CD4-positive, alpha-beta T cell treated with Interleukin-15 for 1 hour (primary cell): ENCODE measurements around the gene STING1.
A peak's percentile ranks its signal among the peaks of the same experiment; 100 is the strongest.
"Not testable (repeated sequence)": the region's sequence is repeated elsewhere in the genome, so short reads cannot be mapped to it uniquely, and the experiment has no call there.

ENCODE experiments used
- DNase-seq: peaks from one replicate; pipeline ENCODE4 v3.0.0-alpha.2; 2020

STING1 gene

GRCh38 chr5:139501381-139501780 lies 18.8 kb upstream of the STING1 start:
- DNase-seq, result no peak

- DNase-seq, result no peak
These were observed 13.3 kb upstream of the STING1 start for GRCh38 chr5:139495638-139496435.

- no peak for DNase-seq
These were observed 12.3 kb upstream of the STING1 start for GRCh38 chr5:139494832-139495231.

- DNase-seq, result no peak
These were observed 11.7 kb upstream of the STING1 start for GRCh38 chr5:139494256-139494655.

- no peak for DNase-seq
These were observed 10.2 kb upstream of the STING1 start for GRCh38 chr5:139492700-139493192.

GRCh38 chr5:139488260-139488659 lies 5.7 kb upstream of the STING1 start:
- DNase-seq, result peak; percentile 24

DNA sequence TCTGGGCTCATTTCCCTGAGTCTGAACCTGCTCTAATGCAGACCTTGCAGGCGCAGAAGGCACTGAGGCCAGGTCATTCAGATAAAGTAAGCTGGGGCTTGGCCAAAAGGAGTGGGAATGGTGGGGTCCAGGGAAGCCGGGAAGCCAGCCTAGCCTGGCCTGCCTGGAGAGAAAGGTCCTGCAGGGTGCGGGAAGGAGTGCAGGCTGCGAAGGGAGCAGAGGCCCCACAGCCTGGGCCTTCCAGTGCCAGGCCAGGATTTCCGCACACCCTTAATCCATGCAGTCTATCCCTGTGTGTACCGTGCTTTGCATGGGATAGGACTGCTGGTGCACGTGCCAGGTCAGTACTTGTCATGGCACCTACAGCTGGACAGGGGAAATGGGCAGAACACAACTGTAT lies 3.6 kb upstream of the STING1 start:
- DNase-seq, result no peak

GRCh38 chr5:139482890-139483208 lies 291 bp upstream of the STING1 start:
- DNase-seq, result not testable (repeated sequence)

DNA sequence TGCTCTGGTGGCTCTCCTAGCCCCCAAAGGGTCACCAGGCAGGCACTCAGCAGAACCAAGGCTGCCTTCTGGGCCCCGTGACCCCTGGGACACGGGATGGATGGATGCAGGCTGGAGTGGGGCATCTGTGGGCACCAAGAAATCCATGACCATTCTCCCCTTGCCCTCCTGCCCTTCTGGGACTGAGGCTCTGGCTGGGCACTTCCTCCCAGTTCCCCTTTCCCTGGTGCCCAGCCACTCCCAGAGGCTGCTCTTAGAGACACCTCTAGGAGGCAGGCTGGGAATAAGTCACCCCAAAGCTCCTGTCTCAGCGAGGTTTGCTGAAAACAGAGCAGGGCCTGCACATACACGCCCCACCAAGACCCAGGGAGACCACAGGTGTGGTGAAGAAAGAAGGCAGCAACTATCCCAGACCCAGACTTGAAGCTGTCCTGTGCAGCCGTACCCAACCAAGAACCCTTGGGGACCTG lies 943 bp downstream of the STING1 start:
- peak; percentile 30 for DNase-seq

DNA sequence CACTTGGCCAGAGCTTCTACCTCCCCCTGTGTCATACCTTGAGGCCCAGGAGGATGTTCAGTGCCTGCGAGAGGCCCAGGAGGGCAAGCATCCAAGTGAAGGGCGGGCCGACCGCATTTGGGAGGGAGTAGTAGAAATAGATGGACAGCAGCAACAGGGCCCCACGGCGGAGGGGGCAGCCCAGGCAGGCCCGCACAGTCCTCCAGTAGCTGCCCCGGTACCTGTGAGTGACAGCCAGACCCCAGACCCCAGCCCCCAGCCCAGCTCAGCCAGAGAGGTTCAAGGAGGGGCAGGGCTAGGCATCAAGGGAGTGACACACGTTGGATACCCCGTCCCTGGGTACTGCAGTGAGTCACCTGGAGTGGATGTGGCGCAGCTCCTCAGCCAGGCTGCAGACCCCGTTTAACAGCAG lies 1.4 kb downstream of the STING1 start:
- DNase-seq, result no peak

- DNase-seq, result not testable (repeated sequence)
These were observed 2.8 kb downstream of the STING1 start for GRCh38 chr5:139479729-139480128.

- not testable (repeated sequence) for DNase-seq
These were observed 3.7 kb downstream of the STING1 start for GRCh38 chr5:139478657-139479423.

DNA sequence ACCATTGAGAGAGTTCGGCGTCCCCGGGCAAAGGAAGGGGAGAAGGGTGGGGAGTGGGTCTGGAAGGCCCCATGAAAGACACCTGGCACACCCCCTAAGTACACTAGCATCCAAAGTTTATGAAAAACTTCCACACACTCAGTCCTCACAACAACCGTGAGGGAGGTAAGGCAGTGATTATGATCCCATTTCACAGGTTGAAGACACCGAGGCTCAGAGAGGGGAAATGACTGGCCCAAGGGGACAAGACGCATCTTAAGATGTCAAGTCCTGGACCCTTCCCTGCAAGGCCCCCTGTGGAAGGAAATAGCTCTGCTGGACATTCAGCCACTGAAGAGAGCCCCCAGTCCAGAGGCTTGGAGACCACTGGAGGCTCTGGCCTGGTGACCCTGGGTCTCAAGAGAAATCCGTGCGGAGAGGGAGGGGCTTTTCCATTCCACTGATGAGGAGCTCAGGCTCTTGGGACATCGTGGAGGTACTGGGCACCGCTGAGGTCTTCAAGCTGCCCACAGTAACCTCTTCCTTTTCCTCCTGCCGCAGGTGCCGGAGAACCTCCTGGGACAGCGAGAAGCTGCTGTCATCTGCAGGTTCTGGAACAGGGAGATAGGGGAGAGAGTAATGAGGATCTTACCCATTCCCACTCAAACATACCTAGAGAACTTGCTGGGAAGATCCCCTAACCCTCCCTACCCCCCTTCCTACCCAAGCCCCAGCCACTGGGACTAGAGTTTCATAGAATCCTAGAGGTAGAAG lies 6.5 kb downstream of the STING1 start:
- DNase-seq, result no peak

DNA sequence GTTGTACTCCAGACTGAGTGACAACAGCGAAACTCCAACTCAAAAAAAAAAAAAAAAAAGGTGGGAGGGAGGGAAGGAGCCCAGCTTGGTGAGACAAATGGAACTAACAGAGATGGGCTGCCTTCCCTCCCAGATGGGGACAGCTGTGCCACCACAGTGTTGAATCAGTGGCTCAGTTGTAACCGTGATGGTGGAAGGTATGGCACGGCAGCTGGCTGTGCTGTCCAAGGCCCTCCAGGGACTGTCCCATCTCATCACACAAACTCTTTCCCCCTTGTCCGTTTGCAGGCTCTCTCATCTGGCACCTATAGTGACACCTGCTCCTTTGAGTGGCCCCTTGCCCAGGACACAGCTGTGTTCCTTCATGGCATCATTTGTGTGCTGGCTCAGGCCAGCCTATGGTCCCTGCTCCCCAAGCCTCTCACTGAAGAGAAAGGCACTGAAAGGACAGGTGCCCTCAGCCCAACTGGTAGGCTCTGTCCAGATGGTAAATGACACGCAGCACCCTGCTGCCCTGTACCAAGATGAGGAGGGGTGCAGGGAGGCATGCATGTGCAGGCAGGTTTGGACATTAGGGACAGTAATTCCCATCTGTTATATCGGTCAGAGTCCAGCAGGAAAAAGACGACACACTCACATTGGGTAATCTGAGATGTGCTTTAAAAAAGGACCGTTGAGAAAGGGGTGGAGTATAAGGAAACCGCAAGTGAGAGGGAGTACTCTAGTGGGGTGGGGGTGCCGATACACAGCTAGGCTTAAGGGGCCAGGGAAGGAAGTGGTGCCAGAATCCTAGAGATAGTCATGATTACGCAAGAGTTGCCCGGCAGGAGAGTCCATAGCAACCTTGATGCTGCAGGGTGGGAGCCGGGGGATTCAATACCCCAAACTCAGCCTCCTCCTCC lies 7.4 kb downstream of the STING1 start:
- DNase-seq, result peak; percentile 37

DNA sequence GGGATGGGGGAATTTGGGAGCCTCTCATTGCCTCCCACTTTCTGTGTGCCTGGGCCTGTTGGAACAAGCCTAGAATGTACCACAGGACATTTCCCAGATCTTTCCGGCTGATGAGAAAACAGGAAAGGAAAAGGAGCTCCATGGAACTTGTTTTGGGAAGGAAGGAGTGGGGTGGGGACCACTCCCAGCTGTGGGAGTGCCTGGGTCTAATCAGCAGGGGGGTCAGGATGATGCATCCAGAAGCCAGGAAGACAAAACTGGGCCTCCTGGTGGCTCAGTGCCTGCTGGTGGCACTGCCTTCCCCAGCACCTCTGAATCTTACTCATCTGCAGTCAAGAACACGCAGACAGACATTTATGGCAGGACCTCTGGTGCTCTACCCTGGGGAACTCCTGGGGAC lies 9.0 kb downstream of the STING1 start:
- DNase-seq, result no peak

- DNase-seq, result no peak
These were observed 9.5 kb downstream of the STING1 start for GRCh38 chr5:139473105-139473504.

DNA sequence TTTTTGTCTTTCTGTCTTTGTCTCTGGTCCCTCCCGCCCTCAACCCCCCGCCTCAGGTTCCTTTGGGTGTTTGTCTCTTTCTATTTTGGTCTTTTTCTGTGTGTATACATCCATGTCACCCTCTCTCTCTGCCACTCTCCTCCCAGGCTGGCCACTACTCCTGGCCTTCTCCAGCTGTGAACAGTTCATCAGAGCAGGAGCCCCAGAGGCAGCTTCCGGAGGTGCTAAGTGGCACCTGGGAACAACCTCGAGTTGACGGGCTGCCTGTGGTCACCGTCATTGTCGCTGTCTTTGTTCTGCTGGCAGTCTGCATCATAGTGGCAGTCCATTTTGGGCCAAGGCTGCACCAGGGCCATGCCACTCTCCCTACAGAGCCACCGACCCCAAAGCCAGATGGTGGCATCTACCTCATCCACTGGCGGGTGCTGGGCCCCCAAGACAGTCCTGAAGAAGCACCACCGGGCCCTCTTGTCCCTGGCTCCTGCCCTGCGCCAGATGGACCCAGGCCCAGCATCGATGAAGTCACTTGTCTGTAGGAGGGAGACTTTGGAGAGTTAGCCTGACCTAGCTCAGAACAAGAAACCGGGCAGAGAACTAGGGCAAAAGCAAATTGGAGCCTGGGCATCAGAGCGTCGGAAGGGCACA lies 10.1 kb downstream of the STING1 start:
- DNase-seq, result no peak

DNA sequence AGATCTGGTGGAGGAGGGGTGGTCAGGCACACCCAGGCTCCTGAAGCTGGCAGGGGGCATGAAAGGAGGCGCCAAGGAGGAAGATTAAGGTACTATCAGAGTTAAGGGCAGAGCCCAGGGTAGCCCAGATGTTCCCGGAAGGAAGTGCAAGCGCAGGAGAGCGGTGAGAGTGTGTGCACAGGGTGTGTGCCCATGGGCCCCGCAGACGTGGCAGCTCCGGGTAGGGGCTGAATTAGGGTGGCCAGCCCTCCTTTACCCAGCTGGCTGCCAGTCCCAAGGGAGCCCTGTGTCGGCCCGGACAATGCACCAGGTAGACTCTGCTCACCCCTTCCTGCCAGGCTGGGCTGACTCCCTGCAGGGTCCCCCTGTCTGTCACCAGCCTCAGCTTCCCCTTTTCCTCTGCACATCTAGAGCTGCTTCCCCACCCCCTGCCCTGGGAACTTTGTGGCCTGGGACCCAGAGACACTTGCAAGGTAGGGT lies 11.7 kb downstream of the STING1 start, which contains the start of gene SMIM33:
SMIM33 (plus strand) TSS at position 184 of the 480 bp plus-strand sequence; CDS start at position 302, 118 bp downstream.
- DNase-seq, result no peak

GRCh38 chr5:139468421-139468931 lies 14.1 kb downstream of the STING1 start:
- DNase-seq, result no peak

- no peak for DNase-seq
These were observed 19.8 kb downstream of the STING1 start, which contains the start of gene ECSCR for GRCh38 chr5:139462586-139463276. TSS of gene ECSCR (minus strand) at chr5:139462743. CDS start at chr5:139462670, 73 bp downstream.
